T-helper 1 cell (primary cell): ENCODE data around the gene KRT72.
A peak's percentile ranks its signal among the peaks of the same experiment; 100 is the strongest.

Experiments used
- DNase-seq, 5 donors: peaks; one replicate each; pipeline ENCODE4 v3.0.0-alpha.2; 2012 to 2020
- total RNA-seq, 4 donors: gene quantifications; one replicate each; lab custom pipeline; 2026; lab: John Stamatoyannopoulos, UW

KRT72 gene
- 2.9 to 14.6 (median 7.2) reads per million in 4 donors for total RNA-seq

- no peak for DNase-seq
These were observed at the start of gene KRT72 for GRCh38 chr12:52600941-52601481. Gene KRT72 (minus strand): TSS chr12:52601463. CDS start chr12:52601452, 11 bp downstream.

- no peak for DNase-seq
These were observed 49.3 kb upstream of the KRT72 start for GRCh38 chr12:52650520-52651081.

GRCh38 chr12:52649066-52649465, 47.8 kb upstream of the KRT72 start:
- DNase-seq, result no peak

- DNase-seq, result no peak
These were observed 46.8 kb upstream of the KRT72 start for GRCh38 chr12:52648012-52648550.

GRCh38 chr12:52647601-52648000, 46.3 kb upstream of the KRT72 start:
- no peak for DNase-seq

- no peak for DNase-seq
These were observed 45.4 kb upstream of the KRT72 start for GRCh38 chr12:52646613-52647012.

GRCh38 chr12:52645982-52646381, 44.7 kb upstream of the KRT72 start:
- no peak for DNase-seq

- DNase-seq, result peak in 3 of 5 donors; percentile 13 to 85 (median 21)
These were observed 44.0 kb upstream of the KRT72 start for GRCh38 chr12:52645120-52645761.

- no peak for DNase-seq
These were observed 42.8 kb upstream of the KRT72 start for GRCh38 chr12:52644078-52644415.

GRCh38 chr12:52643233-52644077, 42.2 kb upstream of the KRT72 start:
- DNase-seq, result no peak

- DNase-seq, result no peak
These were observed 40.2 kb upstream of the KRT72 start for GRCh38 chr12:52641468-52641867.

GRCh38 chr12:52637299-52637698, 36.0 kb upstream of the KRT72 start:
- no peak for DNase-seq

- no peak for DNase-seq
These were observed 35.5 kb upstream of the KRT72 start for GRCh38 chr12:52636592-52637258.

GRCh38 chr12:52636189-52636588, 34.9 kb upstream of the KRT72 start:
- no peak for DNase-seq

- no peak for DNase-seq
These were observed 33.2 kb upstream of the KRT72 start for GRCh38 chr12:52634266-52635056.

GRCh38 chr12:52633383-52633782, 32.1 kb upstream of the KRT72 start:
- DNase-seq, result peak in 1 of 5 donors; percentile 35

- DNase-seq, result no peak
These were observed 31.4 kb upstream of the KRT72 start for GRCh38 chr12:52632656-52633055.

- no peak for DNase-seq
These were observed 30.6 kb upstream of the KRT72 start for GRCh38 chr12:52631676-52632459.

GRCh38 chr12:52631264-52631663, 30.0 kb upstream of the KRT72 start:
- no peak for DNase-seq

- no peak for DNase-seq
These were observed 29.4 kb upstream of the KRT72 start for GRCh38 chr12:52630599-52631200.
